Esophagus (tissue), 2 donors: Measurements from ENCODE around the gene VOPP1. TPM values are rescaled to one million over a fixed set of nuclear protein-coding genes. Genes with fewer than 3 reads are reported as not detected.
"Not testable (repeated sequence)": the region's sequence is repeated elsewhere in the genome, so short reads cannot be mapped to it uniquely, and the experiment has no call there.

Experiments
- H3K27ac ChIP-seq, 2 donors: one replicate each; pipeline ENCODE4 v1.5.1; 2013; ENCODE audit warnings: low read depth in 2 of 2, mild to moderate bottlenecking in 2 of 2, inconsistent platforms in 1 of 2, low read length in 1 of 2, moderate library complexity in 1 of 2
- H3K27me3 ChIP-seq, 2 donors: one replicate each; pipeline ENCODE4 v1.6.1; 2013; ENCODE audit warnings: low read length in 2 of 2, control low read depth in 1 of 2, mild to moderate bottlenecking in 1 of 2; ENCODE audit not compliant: insufficient read depth in 2 of 2, control insufficient read depth in 1 of 2
- H3K36me3 ChIP-seq, 2 donors: one replicate each; pipeline ENCODE4 v1.6.1; 2013; ENCODE audit warnings: low read length in 1 of 2; ENCODE audit not compliant: control insufficient read depth in 2 of 2, insufficient read depth in 2 of 2
- H3K4me1 ChIP-seq, 2 donors: one replicate each; pipeline ENCODE4 v1.6.1; 2013; ENCODE audit warnings: low read length in 1 of 2; ENCODE audit not compliant: control insufficient read depth in 2 of 2, insufficient read depth in 2 of 2
- H3K4me3 ChIP-seq, 2 donors: one replicate each; pipeline ENCODE4 v1.5.1; 2013; ENCODE audit warnings: low read length in 2 of 2, mild to moderate bottlenecking in 2 of 2, low read depth in 1 of 2, moderate library complexity in 1 of 2
- H3K9me3 ChIP-seq, 2 donors: one replicate each; pipeline ENCODE4 v1.6.1; 2013; ENCODE audit warnings: mild to moderate bottlenecking in 2 of 2, low read depth in 1 of 2, low read length in 1 of 2, moderate library complexity in 1 of 2; ENCODE audit not compliant: control insufficient read depth in 2 of 2, insufficient read depth in 1 of 2
- WGBS, 2 donors: extraction: QIAGEN DNeasy Blood & Tissue Kit; methylation state at CpG; one replicate each; pipeline ENCODE4 v1.1.7; 2013; 5-methylcytosine and 5-hydroxymethylcytosine counted together
- polyA plus RNA-seq, 2 donors: library from polyadenylated mRNA; stranded (reverse); fragments of 200-250 nt; gene quantifications; one replicate each; pipeline ENCODE4 v1.2.3, GENCODE V29; 2013
- donor health status: healthy with polysubstance abuse.
- donor health status: Bipolar disorder and iron deficiency.

The VOPP1 gene
- polyA plus RNA-seq, 2 donors, result 7.5 to 10.8 TPM

DNA sequence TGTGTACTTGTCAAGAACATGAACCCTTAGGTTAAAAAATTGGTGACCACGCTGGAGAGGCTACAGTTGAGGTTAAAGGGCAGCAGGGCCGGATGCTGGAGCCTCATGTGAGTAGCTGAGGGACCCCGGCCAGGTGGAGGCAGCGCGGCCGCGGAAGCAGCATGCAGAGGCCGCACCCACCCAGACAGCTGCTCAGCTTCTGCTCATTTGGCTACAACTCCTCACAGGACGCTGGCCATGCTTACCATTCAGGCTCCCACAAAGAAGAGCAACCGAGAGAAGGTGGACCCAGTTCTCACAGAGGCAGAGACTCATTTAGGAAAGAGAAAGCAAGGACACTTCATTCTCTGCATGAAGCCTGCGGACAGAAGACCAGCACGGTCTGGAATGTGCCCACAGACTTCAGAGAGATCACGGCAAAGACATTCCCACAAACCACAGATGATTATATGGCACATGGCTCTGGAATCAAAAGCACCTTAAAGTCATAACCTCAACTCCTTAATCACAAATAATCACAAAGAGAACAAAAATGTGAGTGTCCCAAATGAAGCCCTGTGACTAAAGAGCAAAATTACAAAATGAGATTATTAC is 94.4 kb downstream of the VOPP1 start:
- Histone ChIP-seq H3K4me3 (no peak overlapping the region), H3K27me3 (no peaks in the 10 kb centered on the region), H3K27ac (no peak overlapping the region), H3K9me3 (no peaks in the 10 kb centered on the region), H3K36me3 (peaks cover 0 to 3% of the 10 kb centered on the region in 2 donors), H3K4me1 (no peaks in the 10 kb centered on the region)
- WGBS, 2 donors, result 80 to 81% methylated on average over 13 of the region's 13 CpGs

DNA sequence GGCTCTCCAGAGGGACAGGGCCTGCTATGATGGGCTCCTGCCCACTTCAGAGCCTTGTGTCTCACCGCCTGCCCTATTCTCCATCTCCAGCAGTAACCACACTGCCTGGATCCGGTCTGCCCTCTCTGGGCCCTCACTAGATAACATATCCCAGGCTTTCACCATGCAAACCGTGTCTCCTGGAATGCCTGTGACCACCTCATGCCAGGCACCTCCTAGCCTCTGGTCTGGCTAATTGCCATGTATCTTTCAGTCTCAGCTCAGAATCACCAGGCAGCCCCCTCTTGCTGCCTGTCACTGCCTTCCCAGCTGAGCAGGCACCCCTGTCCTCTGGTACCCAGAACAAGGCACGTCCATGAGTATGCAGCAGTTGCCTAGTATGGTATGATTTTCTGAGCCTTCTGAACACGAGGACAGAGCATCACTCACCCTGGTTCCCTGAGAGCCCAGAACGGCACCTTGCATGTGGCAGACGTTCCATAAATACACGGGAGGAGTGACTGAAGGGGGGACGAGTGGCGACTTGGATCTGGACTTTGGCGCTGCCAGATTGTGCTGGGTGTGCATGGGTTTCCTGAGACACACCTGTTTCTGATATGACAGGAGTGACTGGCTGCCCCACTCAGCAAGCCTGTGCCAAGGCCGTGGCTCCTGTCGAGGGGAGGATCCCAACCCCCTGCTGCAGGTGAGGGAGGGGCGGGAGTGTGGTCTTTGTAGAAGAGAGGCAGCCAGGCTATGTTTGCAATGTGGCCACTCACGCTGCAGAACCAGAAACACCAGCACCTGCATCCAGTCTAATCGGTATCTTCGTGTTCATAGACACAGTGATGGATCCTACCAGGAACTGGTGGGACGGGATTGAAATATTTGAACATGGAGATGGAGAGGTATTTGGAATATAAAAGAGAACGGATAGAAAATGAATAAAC is 95.2 kb downstream of the VOPP1 start:
- H3K4me1 ChIP-seq, result no peaks in the 10 kb centered on the region
- 88 to 91% methylated on average over 19 of the region's 19 CpGs for WGBS, 2 donors
- H3K9me3 ChIP-seq, result no peaks in the 10 kb centered on the region
- H3K27me3 ChIP-seq, result no peaks in the 10 kb centered on the region
- peaks cover 0 to 3% of the 10 kb centered on the region in 2 donors for H3K36me3 ChIP-seq
- no peak overlapping the region for H3K27ac ChIP-seq
- H3K4me3 ChIP-seq, result no peak overlapping the region

- 85 to 88% methylated on average over 17 to 19 of the region's 19 CpGs for WGBS, 2 donors
- Histone ChIP-seq H3K9me3 (no peaks in the 10 kb centered on the region), H3K4me1 (no peaks in the 10 kb centered on the region), H3K27me3 (no peaks in the 10 kb centered on the region), H3K4me3 (no peak overlapping the region), H3K27ac (no peak overlapping the region), H3K36me3 (peaks cover 0 to 3% of the 10 kb centered on the region in 2 donors)
These were observed 96.2 kb downstream of the VOPP1 start for GRCh38 chr7:55475855-55476803.

DNA sequence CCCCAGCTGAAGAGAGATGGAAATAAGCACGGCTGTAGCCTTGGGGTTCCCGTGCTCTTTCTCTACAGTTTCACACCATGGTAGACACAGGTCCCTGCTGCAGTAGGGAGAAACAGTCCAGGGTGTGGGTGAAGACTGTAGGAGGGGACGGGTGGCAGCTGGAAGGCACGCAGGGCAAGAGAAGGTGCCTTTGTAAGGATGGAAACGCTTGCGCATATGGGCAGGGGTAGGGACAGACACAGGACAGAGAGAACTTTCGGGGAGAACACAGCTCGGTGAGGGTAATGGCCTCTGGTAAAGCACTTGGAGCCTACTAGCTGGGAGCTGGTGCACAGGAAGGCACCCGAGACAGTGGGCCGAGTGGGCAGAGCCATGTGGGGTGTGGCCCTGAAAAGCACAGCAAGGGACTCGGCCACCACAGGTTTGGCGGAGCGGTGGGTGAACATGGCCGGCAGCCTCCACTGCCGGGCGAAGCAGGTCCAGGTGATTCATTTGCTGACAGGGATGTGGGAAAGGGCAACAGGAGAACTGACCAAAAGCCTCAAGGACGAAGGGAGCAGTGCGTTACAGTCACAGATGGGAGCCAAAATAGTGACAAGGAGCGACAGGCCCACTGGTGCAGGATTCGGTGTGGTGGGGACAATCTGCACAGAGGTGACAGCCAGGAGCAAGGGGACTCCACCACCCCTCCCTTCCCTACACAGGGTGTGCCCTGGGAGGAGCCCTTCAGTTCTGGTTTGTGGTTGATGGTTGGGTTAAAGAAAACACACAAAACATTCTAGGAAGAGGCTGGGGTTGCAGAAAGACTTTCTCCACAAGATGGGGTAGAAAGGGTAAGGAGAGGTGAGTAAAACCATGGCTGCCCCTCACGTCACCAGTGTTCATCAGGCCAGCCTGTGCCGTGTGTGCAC is 97.1 kb downstream of the VOPP1 start:
- Histone ChIP-seq H3K27me3 (no peaks in the 10 kb centered on the region), H3K4me3 (no peak overlapping the region), H3K27ac (no peak overlapping the region), H3K9me3 (no peaks in the 10 kb centered on the region), H3K4me1 (no peaks in the 10 kb centered on the region), H3K36me3 (peaks cover 0 to 3% of the 10 kb centered on the region in 2 donors)
- 89% methylated on average over 22 of the region's 22 CpGs for WGBS, 2 donors

GRCh38 chr7:55473932-55474331 is 98.4 kb downstream of the VOPP1 start:
- Histone ChIP-seq H3K4me1 (no peaks in the 10 kb centered on the region), H3K9me3 (no peaks in the 10 kb centered on the region), H3K4me3 (no peak overlapping the region), H3K27me3 (no peaks in the 10 kb centered on the region), H3K27ac (no peak overlapping the region), H3K36me3 (peaks cover 0 to 3% of the 10 kb centered on the region in 2 donors)
- 91 to 96% methylated on average over 10 of the region's 10 CpGs for WGBS, 2 donors

DNA sequence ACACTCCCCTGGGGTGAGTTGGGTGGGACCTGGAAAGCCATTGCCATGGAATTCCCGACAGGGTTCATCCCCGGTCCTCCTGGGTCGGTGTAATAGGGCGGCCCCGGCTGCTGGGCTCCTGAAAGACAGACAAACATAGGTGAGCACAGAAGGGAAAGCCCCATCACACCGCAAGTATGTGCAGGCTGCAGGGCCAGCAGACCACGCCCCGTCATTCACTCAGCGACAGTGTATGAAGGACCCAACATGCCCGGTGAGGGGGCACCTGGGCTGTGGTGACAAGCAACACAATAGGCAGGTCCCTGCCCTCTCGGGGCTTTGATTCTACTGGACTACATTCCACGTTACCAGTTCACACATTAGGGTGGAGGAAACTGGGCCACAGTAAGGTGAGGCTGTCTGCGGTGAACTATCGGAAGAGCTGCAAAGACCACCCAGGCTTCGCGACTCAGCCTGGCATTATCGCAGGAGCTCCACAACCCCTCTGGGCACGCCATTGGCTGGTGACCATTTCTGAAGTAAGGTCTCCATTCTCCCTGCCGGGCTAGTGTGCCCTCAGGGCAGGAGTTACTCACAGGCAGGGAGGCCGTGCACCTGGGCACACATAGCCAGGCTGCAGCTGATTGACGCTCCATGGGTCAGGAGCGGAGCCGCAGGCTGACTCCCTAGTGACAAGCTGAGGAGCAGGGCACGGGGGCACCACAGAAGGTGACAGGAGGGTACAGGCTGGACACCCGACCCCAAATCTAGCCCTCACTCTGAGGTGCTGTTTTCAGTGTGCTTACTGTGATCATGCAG is 99.2 kb downstream of the VOPP1 start:
- no peaks in the 10 kb centered on the region for H3K9me3 ChIP-seq
- WGBS, 2 donors, result 85 to 89% methylated on average over 24 to 25 of the region's 25 CpGs
- no peaks in the 10 kb centered on the region for H3K27me3 ChIP-seq
- H3K4me3 ChIP-seq, result no peak overlapping the region
- H3K27ac ChIP-seq, result no peak overlapping the region
- no peaks in the 10 kb centered on the region for H3K4me1 ChIP-seq
- H3K36me3 ChIP-seq, result peaks cover 0 to 3% of the 10 kb centered on the region in 2 donors

- 96 to 98% methylated on average over 5 to 6 of the region's 14 CpGs for WGBS, 2 donors
- not testable (repeated sequence) for H3K4me3 ChIP-seq, H3K27me3 ChIP-seq, H3K27ac ChIP-seq, H3K4me1 ChIP-seq, H3K36me3 ChIP-seq, H3K9me3 ChIP-seq
These were observed 99.9 kb downstream of the VOPP1 start for GRCh38 chr7:55472406-55472805.

- WGBS, 2 donors, result 83 to 86% methylated on average over 3 to 4 of the region's 9 CpGs
These were observed 100.7 kb downstream of the VOPP1 start for GRCh38 chr7:55471594-55471993.

More at GRCh38 chr7:55471594-55471993, 100.7 kb downstream of the VOPP1 start:
- not testable (repeated sequence) for H3K36me3 ChIP-seq, H3K27ac ChIP-seq, H3K27me3 ChIP-seq, H3K4me1 ChIP-seq, H3K9me3 ChIP-seq, H3K4me3 ChIP-seq
